HG02678 (cell line): ENCODE results near the gene SUMO1.
A peak's percentile ranks its signal among the peaks of the same experiment; 100 is the strongest.

ENCODE experiments used
- ATAC-seq: cut with Tn5 transposase; IDR thresholded peaks from one replicate; pipeline ENCODE4 v1.9.1; 2021; ENCODE audit warnings: mild to moderate bottlenecking, moderate library complexity; ENCODE audit not compliant: unreplicated experiment

SUMO1 gene

DNA sequence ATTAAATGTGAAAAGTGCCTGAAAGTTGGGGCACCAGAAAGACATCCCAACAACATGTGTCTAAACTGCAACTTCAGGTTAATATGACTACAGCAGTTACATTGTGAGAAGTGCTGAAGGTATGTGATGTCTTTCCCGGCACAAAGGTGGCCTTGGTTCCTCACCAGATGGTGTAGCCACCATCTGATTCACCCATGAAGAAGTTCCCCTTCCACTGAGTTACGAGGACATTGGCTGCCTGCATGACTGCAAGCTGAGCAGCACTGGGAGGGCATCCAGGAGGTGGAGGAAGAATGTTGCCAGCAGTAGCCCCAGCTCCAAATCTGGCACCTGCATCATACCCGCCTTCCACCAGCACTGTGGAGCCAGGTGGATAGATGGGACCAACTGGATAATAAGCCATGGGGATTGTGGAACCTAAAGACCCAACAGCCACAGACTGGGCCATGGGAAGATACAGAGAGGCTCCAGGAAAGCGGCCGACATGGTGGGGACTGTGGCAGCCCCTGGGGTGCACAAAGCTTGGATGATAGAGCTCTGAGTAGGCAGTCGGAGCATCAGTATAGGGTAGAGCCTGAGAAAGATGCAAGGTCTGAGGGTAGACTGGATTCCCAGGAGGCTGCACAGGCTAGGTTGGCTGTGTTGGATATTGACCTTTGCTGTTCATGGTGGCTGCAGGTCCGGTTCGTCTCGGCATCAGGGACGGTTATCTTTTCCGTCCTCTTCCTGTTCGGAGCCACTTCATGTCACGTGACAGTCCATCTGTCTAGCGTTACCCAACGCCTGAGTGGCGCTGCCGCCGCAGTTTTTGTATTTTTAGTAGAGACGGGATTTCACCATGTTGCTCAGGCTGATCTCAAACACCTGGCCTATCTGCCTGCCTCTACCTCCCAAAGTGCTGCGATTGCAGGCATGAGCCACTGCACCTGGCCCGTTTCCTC lies 36.9 kb downstream of the SUMO1 start:
- ATAC-seq = no peak

DNA sequence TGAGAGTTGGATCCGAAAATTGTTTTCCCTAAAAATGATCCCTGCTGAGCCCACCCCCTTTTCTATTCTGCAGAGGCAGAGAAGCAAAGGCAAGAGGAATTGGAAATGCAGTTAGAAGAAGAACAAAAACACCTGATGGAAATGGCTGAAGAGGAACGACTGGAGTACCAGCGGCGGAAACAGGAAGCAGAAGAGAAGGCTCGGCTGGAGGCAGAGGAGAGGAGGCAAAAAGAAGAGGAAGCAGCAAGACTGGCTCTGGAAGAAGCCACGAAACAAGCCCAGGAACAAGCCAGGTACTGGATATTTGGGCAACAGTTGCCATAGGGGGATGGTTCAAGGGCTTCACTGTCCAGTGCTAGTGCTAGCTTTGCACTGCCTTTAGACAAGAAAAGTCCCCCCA lies 41.7 kb downstream of the SUMO1 start:
- ATAC-seq = no peak

DNA sequence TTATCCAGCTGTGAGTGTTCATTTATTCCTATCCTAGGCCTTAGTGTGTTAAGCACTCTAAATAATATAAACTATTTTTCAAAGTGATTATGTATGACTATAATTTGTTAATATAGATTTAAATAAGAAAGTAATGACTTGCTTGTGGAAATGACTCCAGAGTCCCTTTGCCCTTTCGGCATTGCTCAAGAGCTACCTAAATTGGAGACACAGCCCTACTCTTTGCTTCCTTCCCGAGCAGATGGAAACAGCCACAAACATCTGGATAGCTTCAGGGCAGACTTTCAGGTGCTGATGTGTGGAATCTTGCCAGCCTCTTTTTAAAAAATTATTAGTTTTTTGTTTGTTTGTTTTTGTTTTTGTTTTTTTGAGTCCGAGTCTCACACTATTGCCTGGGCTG lies 44.0 kb downstream of the SUMO1 start:
- ATAC-seq = no peak

DNA sequence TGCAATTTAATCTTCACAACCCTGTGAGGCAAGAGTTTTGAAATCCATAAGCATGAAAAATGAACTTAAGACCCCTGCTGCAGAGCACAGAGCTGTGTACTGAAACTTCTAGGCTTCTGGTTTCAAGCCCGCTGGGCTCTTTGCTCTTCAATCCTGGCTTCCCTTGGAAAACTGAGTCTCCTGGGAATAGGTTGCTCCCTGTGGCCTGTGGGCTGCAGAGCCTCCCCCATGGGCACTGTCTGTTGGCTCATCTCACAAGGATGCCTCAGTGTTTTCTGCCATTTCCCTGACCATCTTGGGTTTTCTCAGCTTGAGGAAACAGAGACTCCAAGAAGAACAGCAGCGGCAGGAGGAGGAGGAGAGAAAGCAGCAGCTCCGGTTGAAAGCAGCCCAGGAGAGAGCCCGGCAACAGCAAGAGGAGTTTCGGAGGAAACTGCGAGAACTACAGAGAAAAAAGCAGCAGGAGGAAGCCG lies 44.5 kb downstream of the SUMO1 start:
- no peak for ATAC-seq

DNA sequence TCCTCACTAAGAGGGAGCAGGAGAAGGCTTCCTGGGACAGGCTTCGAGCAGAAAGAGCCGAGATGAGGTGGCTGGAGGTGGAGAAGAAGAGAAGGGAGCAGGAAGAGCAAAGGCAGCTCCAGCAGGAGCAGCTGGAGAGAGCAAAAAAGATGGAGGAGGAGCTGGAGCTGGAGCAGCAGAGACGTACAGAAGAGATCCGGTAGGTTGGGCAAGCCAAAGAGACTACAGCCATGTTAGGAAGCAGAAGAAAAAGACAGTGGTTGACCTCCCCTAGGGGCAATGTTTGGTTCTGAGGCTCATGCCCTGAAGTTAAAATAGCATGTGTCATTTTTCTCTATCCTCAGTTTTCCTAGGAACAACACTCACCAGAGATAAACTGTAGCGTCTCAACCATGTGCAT lies 45.1 kb downstream of the SUMO1 start:
- no peak for ATAC-seq

DNA sequence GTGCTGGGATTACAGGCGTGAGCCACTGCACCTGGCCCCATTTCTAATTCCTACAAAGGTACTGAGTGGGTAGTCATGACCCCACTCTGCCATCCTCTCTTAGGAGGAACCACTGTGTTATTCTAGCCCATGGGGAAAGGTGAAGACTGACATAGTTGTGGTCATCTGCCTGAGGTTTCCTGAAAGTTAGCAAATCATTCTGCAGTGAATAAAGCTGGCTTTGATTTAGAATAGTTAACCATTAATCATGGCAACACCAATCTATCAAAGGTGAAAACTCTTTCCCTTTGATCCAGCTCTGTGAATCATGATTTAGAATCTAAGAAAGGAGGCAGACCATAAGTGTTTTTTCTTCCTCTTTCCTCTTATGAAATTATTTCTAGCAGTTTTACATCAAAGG lies 50.8 kb downstream of the SUMO1 start:
- ATAC-seq = no peak

DNA sequence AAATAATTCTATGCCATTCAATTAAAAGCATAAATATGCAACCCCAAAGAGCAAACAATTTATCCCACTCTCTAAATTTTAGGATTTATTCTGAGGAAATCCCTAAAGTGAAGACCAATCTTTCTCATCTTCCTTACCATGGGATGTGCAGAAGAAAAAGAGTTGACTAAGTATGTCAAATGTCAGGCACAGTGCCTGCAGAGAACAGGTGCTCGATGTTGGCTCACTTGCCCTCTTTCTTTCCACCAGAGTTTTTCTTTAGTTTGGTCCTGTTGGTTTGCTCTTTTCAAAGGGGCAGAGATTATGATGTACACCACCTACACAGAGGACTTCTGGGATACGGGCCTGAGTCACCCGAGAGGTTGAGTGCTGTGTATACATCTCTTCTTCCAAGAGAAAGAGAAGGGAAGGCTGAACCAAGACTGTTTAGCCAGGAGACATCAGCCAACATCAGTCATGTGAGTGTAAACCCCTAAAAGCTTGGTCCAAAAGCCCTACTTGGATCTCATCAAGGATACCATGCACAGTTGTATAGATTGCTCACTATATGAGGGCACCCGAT lies 51.7 kb downstream of the SUMO1 start:
- no peak for ATAC-seq

DNA sequence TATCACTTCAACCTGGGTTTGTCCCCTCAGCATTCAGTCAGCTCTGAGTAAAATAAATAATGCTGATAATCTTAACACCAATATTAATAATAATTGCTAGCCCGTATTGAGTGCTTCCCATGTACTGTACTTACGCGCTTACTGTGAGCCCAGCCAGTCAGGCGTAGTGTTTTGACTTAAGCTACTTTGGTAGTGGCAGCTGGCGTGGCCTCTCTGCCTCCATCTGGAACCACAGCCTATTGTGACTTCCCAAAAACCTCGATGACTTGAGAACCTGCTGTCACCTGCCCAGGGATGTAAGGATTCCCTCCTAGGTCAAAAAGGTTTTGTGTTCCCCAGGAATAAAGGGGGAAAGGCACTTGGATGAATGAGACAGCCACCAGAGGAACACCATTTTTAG lies 53.2 kb downstream of the SUMO1 start:
- ATAC-seq = no peak

DNA sequence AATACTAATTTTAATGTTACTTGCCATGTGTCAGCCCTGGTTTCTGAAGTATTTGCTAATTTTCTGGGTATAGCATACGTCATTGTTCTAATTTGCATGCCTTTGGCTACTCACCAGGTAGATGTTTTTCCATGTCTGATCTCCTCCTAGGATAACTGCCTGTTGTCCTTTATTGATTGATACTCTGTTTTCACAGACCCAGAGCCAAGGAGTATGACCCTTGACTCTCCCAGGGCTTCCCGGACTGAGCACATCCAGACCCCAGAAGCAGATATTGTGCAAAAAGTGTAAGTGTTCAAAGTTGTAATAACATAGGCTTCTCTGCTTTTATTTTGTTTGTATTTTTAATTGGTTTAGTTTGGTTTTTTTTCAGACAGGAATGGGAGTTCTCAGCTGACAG lies 53.8 kb downstream of the SUMO1 start:
- no peak for ATAC-seq

DNA sequence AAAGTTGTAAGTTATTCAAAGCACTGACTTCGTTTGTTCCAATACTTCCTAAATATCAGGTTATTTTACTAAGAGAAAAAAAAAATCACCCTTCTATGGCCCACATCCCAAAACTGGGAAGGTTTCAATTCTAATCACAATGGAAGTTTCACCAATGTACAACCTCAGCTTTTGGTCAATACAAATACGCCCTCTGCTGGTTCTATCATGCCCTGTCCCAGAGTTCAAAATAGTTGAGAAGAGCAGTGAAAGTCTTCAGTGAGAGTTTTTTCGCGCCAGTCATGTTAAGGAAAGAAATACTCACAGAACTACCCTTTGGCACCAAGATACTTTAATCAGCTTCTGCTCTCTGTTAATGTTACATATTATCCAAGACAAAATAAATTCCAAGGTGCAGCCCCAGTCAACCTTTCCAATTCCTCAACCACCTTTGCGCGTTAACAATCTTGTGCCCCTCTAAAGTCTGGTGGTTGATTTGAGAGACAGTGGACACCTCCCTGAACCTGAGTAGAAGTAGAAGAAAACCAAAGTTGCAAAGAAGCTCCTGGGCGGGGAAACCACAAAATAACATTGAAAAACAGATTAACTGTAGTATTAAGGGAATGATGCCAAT lies 59.9 kb downstream of the SUMO1 start:
- ATAC-seq = no peak

DNA sequence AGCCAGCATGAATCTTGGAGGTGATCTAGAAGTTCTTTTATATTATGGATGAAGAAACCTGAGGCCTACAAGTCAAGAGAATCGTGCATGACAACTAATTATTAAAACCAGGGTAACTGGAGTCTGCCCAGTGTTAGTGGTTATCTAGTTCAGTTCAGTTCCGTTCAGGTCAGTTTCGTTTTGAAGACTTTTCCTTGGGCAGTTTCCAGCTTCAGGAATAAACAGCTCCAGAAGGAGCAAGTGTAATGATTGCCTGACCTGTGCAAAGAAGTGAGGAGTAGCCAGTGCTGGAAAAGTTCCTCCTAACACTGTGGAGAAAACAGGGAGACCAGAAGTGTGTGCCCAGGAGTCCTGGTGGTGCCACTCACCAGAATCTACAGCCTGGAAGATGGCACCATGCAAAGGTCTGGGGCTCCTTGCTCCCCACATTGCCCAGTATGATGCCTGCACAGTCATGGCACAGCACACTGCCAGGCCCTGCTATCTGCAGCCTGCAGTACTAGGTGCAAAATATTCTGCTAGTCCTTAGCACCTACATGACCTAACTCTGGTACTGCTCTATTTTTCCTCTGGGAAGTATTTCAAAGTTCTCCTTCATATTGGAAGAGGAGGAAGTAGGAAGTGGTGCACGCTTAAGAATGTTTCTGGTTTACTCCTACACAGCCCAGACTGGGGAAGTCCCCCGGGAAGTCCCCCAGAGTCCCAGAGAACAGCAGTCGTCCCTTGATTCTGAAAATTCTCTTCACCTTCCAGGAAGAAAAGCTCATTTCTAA lies 65.8 kb downstream of the SUMO1 start:
- peak; percentile 81 for ATAC-seq

DNA sequence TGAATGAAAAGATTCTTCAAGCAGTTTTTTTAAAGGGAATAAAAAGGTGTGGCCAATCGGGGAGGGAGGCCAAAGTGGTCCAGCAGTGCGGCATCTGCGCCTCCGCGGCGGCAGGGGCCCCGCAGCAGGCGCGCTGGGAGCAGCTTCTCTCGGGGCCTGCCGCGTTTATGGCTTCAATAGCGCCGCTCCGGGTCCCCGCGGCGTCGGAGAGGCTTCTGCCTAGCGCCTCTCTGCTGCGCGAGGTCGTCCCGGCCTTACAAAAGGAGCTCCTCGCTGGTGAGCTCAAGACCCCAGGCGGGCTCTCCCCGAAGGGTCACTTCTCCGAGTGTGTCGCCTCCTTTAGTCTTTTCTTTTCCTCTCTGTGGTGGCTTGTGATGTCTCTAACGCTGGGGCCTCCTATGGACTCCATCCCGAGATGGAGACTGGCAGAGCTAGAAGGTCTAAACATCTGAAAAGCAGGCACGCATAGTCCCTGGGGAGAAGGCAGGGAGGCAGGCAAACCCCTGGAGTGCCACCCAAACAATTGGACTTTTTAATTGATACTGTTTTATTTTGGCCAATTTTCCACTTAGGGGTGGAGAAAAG lies 67.1 kb downstream of the SUMO1 start:
- no peak for ATAC-seq

DNA sequence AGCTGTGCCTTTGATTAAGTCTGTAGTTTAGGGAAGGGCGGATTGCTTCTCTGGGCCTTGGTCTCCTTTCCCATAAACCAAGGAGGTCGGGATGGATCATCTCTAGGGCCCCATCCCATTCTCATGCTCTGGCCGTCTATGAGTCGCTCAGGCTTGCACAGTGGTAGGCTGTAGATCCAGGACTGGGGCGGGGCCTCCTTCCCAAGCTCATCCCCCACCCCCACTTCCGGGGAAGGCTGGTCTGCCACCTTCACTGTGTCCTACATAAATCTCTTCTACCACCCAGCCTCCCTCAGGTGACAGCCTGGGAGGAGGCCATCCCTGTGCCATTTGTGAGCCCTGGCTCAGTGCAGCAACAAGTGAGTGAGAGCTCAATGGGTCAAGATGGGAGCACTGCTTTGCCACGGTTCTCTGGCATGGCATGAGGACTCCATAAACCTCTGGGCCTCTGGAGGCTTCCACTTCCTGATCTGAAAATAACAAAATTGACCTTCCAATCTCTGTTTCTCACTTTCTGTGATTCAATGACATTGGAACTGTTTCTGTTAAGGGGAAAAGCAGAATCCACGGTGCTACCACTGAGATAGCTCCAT lies 68.5 kb downstream of the SUMO1 start:
- no peak for ATAC-seq

DNA sequence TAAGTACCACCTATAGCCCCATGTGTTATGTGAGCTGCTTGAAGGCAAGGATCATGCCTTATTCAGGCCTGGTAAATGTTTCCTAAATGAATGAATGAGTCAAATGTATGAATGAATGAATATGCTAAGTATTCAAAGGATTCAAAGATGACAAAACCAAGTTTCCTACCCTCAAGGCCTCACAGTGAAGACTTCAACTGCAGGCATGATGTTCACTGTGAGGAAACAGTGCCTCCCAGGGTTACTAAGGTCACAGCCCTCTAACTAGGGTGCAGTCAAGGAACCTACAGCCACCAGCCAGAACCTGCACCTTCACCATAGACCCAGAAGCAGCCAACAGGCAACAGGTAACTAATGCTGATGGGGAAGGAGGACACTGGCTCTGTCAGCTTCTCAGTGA lies 69.3 kb downstream of the SUMO1 start:
- no peak for ATAC-seq

DNA sequence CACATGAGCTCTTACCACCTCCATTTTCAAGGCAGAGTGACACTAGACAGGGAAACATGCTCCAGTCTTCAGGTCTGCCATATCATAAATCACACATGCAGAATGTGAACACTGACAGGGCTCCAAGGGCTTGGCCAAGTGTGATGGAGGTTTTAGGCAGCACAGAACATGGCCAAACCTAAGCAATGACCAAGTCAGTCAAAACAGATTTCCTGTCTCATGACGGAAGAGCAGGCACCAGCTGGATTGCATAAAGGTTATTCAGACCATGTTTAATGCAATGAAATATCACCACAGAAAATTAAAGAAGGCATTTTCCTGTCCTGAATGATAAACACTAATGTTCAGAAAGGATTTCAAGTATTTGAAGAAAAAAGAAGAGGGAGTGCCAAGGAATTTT lies 72.5 kb downstream of the SUMO1 start:
- ATAC-seq = no peak

DNA sequence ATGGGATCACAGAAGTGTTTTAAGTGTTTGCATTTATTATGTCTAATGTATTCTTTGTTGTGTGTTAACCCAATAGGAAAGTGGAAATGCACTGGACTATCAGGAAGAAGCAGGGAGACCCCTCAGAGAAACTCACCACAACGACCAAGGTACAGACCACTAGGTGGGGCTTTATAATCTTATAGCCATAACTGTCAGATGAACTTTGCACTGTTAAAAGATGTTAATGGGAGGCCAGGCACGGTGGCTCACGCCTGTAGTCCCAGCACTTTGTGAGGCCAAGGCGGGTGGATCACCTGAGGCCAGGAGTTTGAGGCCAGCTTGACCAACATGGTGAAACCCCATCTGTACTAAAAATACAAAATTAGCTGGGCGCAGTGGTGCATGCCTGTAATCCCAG lies 73.2 kb downstream of the SUMO1 start:
- ATAC-seq = no peak

DNA sequence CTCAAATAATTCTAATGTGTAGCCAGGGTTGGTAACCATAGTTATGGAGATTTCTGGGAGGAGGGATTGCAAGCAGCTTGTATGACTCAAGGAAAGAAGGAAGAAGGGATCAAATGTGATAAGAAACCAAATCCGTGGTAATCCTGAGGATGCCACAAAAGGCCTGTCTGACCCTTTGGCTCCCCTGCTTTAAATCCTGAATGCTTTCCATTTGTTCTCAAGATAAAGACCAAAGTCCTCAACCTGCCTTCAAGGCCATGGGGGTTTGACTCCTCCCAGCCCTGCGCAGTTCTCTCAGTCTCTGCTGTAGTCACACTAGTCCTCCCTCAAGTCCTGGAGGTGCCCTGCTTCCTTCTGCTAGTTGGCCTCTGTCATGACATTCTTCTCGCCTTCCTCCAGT lies 74.0 kb downstream of the SUMO1 start:
- ATAC-seq = no peak

DNA sequence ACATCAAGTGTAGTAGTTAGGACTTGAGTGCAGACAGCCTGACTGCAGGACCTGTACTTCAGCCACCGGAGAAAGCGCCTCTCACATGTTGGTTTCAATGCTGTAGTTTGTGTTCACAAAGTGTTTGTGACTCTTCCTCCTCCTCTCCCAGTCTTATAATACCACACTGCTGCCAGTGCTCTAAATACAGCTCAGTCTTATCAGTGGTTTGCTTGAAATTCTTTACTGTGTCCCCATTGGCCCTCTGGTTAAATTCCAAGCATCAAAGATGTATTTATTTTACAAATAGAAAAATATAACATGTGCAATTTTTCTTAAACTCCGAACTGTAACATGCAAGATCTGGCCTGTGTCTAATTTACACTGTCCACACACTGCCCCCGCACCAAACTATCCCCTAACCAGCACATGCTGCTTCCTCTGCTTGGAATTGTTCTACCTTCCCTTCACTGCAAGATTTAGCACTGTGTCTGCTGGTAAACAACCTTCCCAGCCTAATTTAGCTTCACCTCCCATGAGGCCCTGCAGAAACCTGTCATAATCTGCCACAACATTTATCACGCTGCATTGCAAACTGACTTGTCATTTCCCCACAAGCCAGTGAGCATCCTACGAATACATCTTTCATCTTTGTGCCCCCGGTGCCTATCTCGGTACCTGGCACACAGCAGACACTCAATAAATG lies 77.1 kb downstream of the SUMO1 start:
- ATAC-seq = no peak

DNA sequence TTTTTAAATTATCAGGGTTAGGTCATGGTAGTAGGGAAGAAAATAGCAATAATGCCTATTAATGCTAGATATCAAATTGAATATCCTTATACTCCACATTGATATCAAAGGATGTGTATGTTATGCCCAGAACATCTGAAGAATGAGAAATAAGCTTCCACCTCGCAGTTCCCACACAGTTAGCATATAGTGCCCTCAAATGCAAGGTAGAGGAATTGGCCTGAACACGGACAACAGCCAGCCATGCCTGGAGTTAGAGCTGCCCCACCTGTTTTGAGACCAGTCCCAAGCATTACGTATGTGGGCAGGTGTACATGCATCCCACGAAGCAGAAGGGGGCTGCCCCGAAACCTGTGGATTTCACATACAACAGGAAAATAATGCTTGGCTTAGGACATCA lies 79.6 kb downstream of the SUMO1 start:
- no peak for ATAC-seq
